Gastrocnemius medialis (tissue), 4 donors: ENCODE results near the gene SPINT1.

Source experiments
- POLR2A ChIP-seq, 2 donors: fragments of 450-650 bp; IDR thresholded peaks; one replicate each; pipeline ENCODE4 v1.6.1; 2017; ENCODE audit warnings: antibody characterized with exemption in 2 of 2, mild to moderate bottlenecking in 2 of 2, moderate library complexity in 2 of 2
- TF ChIP-seq, protein P1 (sequence below), 5 experiments: fragments of 450-650 bp in 3 of 5; fragments of 200-600 bp in 2 of 5; sonication (generic) in 2 of 5; IDR thresholded peaks in 4 of 5; conservative IDR thresholded peaks in 1 of 5; 1 replicate in 4 of 5; 2 replicates in 1 of 5; pipeline ENCODE4 v1.5.1; 2016 to 2019; ENCODE audit warnings: antibody characterized with exemption in 5 of 5, mild to moderate bottlenecking in 3 of 5, moderate library complexity in 3 of 5

DNA sequence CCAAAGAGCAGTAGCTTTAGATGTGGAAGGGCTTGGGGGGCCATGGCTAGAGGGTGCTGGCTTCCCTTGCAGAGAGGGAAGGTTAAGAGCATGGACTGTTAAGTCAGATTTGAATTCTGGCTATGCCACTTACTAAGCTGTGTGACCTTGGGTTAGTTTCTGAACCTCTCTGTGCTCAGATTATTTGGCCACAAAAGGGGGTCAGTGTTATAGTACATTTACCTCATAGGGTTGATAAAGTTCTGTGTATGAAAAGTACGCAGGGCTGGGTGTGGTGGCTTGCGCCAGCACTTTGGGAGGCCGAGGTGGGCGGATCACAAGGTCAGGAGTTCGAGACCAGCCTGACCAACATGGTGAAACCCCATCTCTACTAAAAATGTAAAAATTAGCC lies 57.2 kb downstream of the SPINT1 start:
- TF ChIP-seq, protein P1, sequence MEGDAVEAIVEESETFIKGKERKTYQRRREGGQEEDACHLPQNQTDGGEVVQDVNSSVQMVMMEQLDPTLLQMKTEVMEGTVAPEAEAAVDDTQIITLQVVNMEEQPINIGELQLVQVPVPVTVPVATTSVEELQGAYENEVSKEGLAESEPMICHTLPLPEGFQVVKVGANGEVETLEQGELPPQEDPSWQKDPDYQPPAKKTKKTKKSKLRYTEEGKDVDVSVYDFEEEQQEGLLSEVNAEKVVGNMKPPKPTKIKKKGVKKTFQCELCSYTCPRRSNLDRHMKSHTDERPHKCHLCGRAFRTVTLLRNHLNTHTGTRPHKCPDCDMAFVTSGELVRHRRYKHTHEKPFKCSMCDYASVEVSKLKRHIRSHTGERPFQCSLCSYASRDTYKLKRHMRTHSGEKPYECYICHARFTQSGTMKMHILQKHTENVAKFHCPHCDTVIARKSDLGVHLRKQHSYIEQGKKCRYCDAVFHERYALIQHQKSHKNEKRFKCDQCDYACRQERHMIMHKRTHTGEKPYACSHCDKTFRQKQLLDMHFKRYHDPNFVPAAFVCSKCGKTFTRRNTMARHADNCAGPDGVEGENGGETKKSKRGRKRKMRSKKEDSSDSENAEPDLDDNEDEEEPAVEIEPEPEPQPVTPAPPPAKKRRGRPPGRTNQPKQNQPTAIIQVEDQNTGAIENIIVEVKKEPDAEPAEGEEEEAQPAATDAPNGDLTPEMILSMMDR (IDR thresholded peaks at IDR 0.05 in 4 of 5, conservative IDR thresholded peaks at IDR 0.05 in 1 of 5) = no peak
- TF ChIP-seq POLR2A (IDR thresholded peaks at IDR 0.05) = no peak
